Stimulated activated CD8-positive, alpha-beta memory T cell treated with anti-CD3 and anti-CD28 coated beads, Interleukin-4, amount 100 ng/mL, for 24 hours (primary cell): ENCODE measurements around the gene PAX8.
A peak's percentile ranks its signal among the peaks of the same experiment; 100 is the strongest.

Source experiments
- DNase-seq: peaks from one replicate; pipeline ENCODE4 v3.0.0-alpha.2; 2020; ENCODE audit warnings: low read depth

Gene PAX8

GRCh38 chr2:113203901-113204519 is 74.7 kb downstream of the PAX8 start:
- peak; percentile 59 for DNase-seq

- no peak for DNase-seq
Observed at GRCh38 chr2:113203217-113203530, 75.5 kb downstream of the PAX8 start.

- no peak for DNase-seq
Observed at GRCh38 chr2:113202305-113203216, 76.2 kb downstream of the PAX8 start.

GRCh38 chr2:113201496-113202304 is 77.0 kb downstream of the PAX8 start:
- no peak for DNase-seq

- DNase-seq, result no peak
Observed at GRCh38 chr2:113200736-113201490, 77.8 kb downstream of the PAX8 start.

GRCh38 chr2:113200236-113200635 is 78.5 kb downstream of the PAX8 start:
- DNase-seq, result no peak

GRCh38 chr2:113198790-113199612 is 79.7 kb downstream of the PAX8 start:
- DNase-seq, result peak; percentile 68

GRCh38 chr2:113198048-113198789 is 80.5 kb downstream of the PAX8 start:
- no peak for DNase-seq

GRCh38 chr2:113197347-113198047 is 81.2 kb downstream of the PAX8 start:
- no peak for DNase-seq

GRCh38 chr2:113196839-113197238 is 81.9 kb downstream of the PAX8 start:
- DNase-seq, result no peak

GRCh38 chr2:113195923-113196501 is 82.7 kb downstream of the PAX8 start:
- no peak for DNase-seq

GRCh38 chr2:113192459-113193100 is 86.1 kb downstream of the PAX8 start:
- no peak for DNase-seq

- DNase-seq, result no peak
Observed at GRCh38 chr2:113190871-113191270, 87.8 kb downstream of the PAX8 start.

- DNase-seq, result no peak
Observed at GRCh38 chr2:113187771-113188170, 91.0 kb downstream of the PAX8 start.

- no peak for DNase-seq
Observed at GRCh38 chr2:113186433-113186796, 92.3 kb downstream of the PAX8 start.

- DNase-seq, result no peak
Observed at GRCh38 chr2:113185664-113186432, 92.9 kb downstream of the PAX8 start.

- DNase-seq, result no peak
Observed at GRCh38 chr2:113184531-113185230, 94.0 kb downstream of the PAX8 start.

- no peak for DNase-seq
Observed at GRCh38 chr2:113183703-113184102, 95.0 kb downstream of the PAX8 start.
